K562 (cell line): Measurements from ENCODE around the gene THAP4. TPM values are rescaled to one million over a fixed set of nuclear protein-coding genes. Genes with fewer than 3 reads are reported as not detected.

ENCODE experiments used
- ATAC-seq: fragments of 200-7000 bp; cut with Tn5 transposase; 3 replicates; pipeline ENCODE4 v1.9.1; 2020; ENCODE audit warnings: moderate library complexity
- BruUV-seq: library from RNA; stranded (reverse); fragments of 400-500 nt; replicated peaks from 2 replicates; lab custom pipeline; 2021; lab: Mats Ljungman, UMichigan
- CTCF ChIA-PET: fragments of 300-600 bp; formaldehyde crosslinking; extraction: SDS; loops from one replicate; lab custom pipeline; 2021; ENCODE audit warnings: low intra/inter-chr PET ratio; lab: Yijun Ruan, JAX
- POLR2A ChIA-PET: fragments of 300-600, 350-650 bp; sonication (Branson Sonifier 250); formaldehyde crosslinking; extraction: SDS; loops from one replicate; lab custom pipeline; 2021; ENCODE audit warnings: antibody characterized with exemption, inconsistent platforms; lab: Yijun Ruan, JAX
- DNase-seq, 4 experiments: peaks; one replicate each; pipeline versions ENCODE4 v3.0.0 to v3.0.0-alpha.2; 2011 to 2018; ENCODE audit warnings: low spot score in 3 of 4, mixed read lengths in 3 of 4; ENCODE audit errors: extremely low read depth in 1 of 4
- FAIRE-seq: peaks from 2 replicates; lab custom pipeline; 2011; peaks lifted over from hg19 to GRCh38; lab: Jason Lieb, UNC
- H2AFZ ChIP-seq: 2 replicates; pipeline ENCODE4 v1.6.0; 2011; ENCODE audit warnings: low read depth, low read length, control low read depth, inconsistent platforms
- H3K27ac ChIP-seq: fragments of 200-600 bp; 3 replicates; pipeline ENCODE4 v1.8.0; 2011; ENCODE audit warnings: low read depth, mild to moderate bottlenecking, control low read depth, inconsistent platforms, low read length, moderate library complexity, mixed read lengths; ENCODE audit errors: extremely low read depth
- H3K27me3 ChIP-seq, 2 experiments: fragments of 300-600 bp in 1 of 2; 2 replicates in 1 of 2; 3 replicates in 1 of 2; pipeline versions ENCODE4 v1.6.0 to v1.8.0; 2011; ENCODE audit warnings: inconsistent platforms in 2 of 2, low read length in 2 of 2, mild to moderate bottlenecking in 1 of 2, mixed read lengths in 1 of 2, moderate library complexity in 1 of 2; ENCODE audit not compliant: control insufficient read depth in 2 of 2, insufficient read depth in 2 of 2
- H3K36me3 ChIP-seq: fragments of 300-600 bp; 3 replicates; pipeline ENCODE4 v1.8.0; 2011; ENCODE audit warnings: mild to moderate bottlenecking, low read length, inconsistent platforms; ENCODE audit not compliant: control insufficient read depth, insufficient read depth
- H3K4me1 ChIP-seq, 2 experiments: fragments of 200-600 bp in 1 of 2; replicated peaks in 1 of 2; 2 replicates in 1 of 2; 3 replicates in 1 of 2; pipeline versions ENCODE4 v1.5.1 to v1.8.0; 2011; ENCODE audit warnings: inconsistent platforms in 2 of 2, low read length in 2 of 2, mild to moderate bottlenecking in 1 of 2, mixed read lengths in 1 of 2, moderate library complexity in 1 of 2; ENCODE audit not compliant: control insufficient read depth in 2 of 2, insufficient read depth in 2 of 2
- H3K4me2 ChIP-seq: 2 replicates; pipeline ENCODE4 v1.6.1; 2011; ENCODE audit warnings: low read length, control low read depth, inconsistent platforms, mixed read lengths; ENCODE audit not compliant: insufficient read depth
- H3K4me3 ChIP-seq: fragments of 200-600 bp; sonication (generic), shearing (Covaris generic); 2 replicates; pipeline ENCODE4 v1.5.1; 2016; ENCODE audit warnings: control low read depth, inconsistent platforms
- H3K79me2 ChIP-seq: fragments of 200-600 bp; 3 replicates; pipeline ENCODE4 v1.8.0; 2011; ENCODE audit warnings: low read length, inconsistent platforms; ENCODE audit not compliant: control insufficient read depth, insufficient read depth
- H3K9ac ChIP-seq, 2 experiments: 2 replicates each; pipeline versions ENCODE4 v1.6.0 to v1.6.1; 2011; ENCODE audit warnings: low read depth in 2 of 2, low read length in 2 of 2, control low read depth in 1 of 2, inconsistent platforms in 1 of 2, mild to moderate bottlenecking in 1 of 2, mixed read lengths in 1 of 2; ENCODE audit not compliant: insufficient read depth in 1 of 2
- H3K9me1 ChIP-seq: one replicate; pipeline ENCODE4 v1.6.0; 2011; ENCODE audit warnings: inconsistent platforms, mild to moderate bottlenecking, low read length, moderate library complexity; ENCODE audit not compliant: control insufficient read depth, insufficient read depth
- H3K9me3 ChIP-seq: replicated peaks from 2 replicates; pipeline ENCODE4 v1.5.1; 2011; ENCODE audit warnings: low read depth, low read length, inconsistent platforms; ENCODE audit not compliant: control insufficient read depth, insufficient read depth
- H4K20me1 ChIP-seq: replicated peaks from 2 replicates; pipeline ENCODE4 v1.6.1; 2011; ENCODE audit warnings: low read length, inconsistent platforms, mixed read lengths; ENCODE audit not compliant: control insufficient read depth, insufficient read depth
- ADNP ChIP-seq: fragments of 200-800 bp; sonication (Bioruptor generic); IDR thresholded peaks from 2 replicates; pipeline ENCODE4 v1.6.1; 2016; ENCODE audit warnings: missing genetic modification characterization, missing compliant biosample characterization
- CREB1 ChIP-seq, 2 experiments: sonication (generic) in 1 of 2; formaldehyde crosslinking in 1 of 2; IDR thresholded peaks; 2 replicates each; pipeline versions ENCODE4 v1.6.1 to v1.8.0; 2012 to 2022; ENCODE audit warnings: inconsistent platforms in 1 of 2, mild to moderate bottlenecking in 1 of 2, missing genetic modification reagents in 1 of 2, moderate library complexity in 1 of 2
- EP300 ChIP-seq: IDR thresholded peaks from 2 replicates; pipeline ENCODE4 v1.6.1; 2012; ENCODE audit warnings: low read length, improper control_type of control experiment
- FIP1L1 ChIP-seq: fragments of 200-400 bp; formaldehyde crosslinking; IDR thresholded peaks from 2 replicates; pipeline ENCODE4 v1.6.1; 2018; ENCODE audit warnings: mild to moderate bottlenecking, low read depth, low read length; ENCODE audit not compliant: poor library complexity, severe bottlenecking
- MCM7 ChIP-seq, 2 experiments: fragments of 450-650 bp; IDR thresholded peaks; 2 replicates each; pipeline ENCODE4 v1.6.1; 2016 to 2018
- PATZ1 ChIP-seq: fragments of 250-450 bp; sonication (Bioruptor Pico); IDR thresholded peaks from 2 replicates; pipeline ENCODE4 v1.5.0; 2020; ENCODE audit warnings: mild to moderate bottlenecking, borderline replicate concordance
- PCBP1 ChIP-seq: fragments of 200-400 bp; formaldehyde crosslinking; IDR thresholded peaks from 2 replicates; pipeline ENCODE4 v1.6.1; 2018; ENCODE audit warnings: mild to moderate bottlenecking, low read depth, low read length; ENCODE audit not compliant: poor library complexity, severe bottlenecking
- PYGO2 ChIP-seq: fragments of 450-650 bp; IDR thresholded peaks from 2 replicates; pipeline ENCODE4 v1.6.1; 2016; ENCODE audit warnings: mild to moderate bottlenecking, missing genetic modification characterization, moderate library complexity, missing compliant biosample characterization
- SAP30 ChIP-seq: fragments of 200-600 bp; sonication (generic); IDR thresholded peaks from 2 replicates; pipeline ENCODE4 v1.6.1; 2012; ENCODE audit warnings: borderline replicate concordance, low read depth, mild to moderate bottlenecking, moderate library complexity, low read length, control low read depth, inconsistent platforms; ENCODE audit not compliant: insufficient read depth, poor library complexity, severe bottlenecking
- SMC3 ChIP-seq: conservative IDR thresholded peaks from 2 replicates; pipeline ENCODE4 v1.6.1; 2011; ENCODE audit warnings: low read depth, low read length, improper control_type of control experiment; ENCODE audit not compliant: insufficient read depth
- SRSF7 ChIP-seq: fragments of 200-400 bp; formaldehyde crosslinking; optimal IDR thresholded peaks from 2 replicates; pipeline ENCODE3; 2017; ENCODE audit warnings: mild to moderate bottlenecking, low read depth, low read length
- XRCC3 ChIP-seq: fragments of 450-650 bp; IDR thresholded peaks from 2 replicates; pipeline ENCODE4 v1.6.1; 2017; ENCODE audit warnings: mild to moderate bottlenecking, moderate library complexity
- XRCC5 ChIP-seq: fragments of 200-400 bp; formaldehyde crosslinking; IDR thresholded peaks from 2 replicates; pipeline ENCODE4 v1.6.1; 2017; ENCODE audit warnings: low read depth, mild to moderate bottlenecking, low read length
- ZEB2 ChIP-seq: fragments of 450-650 bp; IDR thresholded peaks from 2 replicates; pipeline ENCODE4 v1.6.1; 2016
- ZNF134 ChIP-seq: fragments of 250-450 bp; sonication (Bioruptor Pico); conservative IDR thresholded peaks from 2 replicates; pipeline ENCODE4 v1.4.0; 2020
- ZNF586 ChIP-seq: fragments of 450-650 bp; formaldehyde crosslinking; conservative IDR thresholded peaks from 2 replicates; pipeline ENCODE4 v1.4.0; 2020; ENCODE audit warnings: mild to moderate bottlenecking, moderate library complexity
- ZNF707 ChIP-seq: fragments of 250-450 bp; sonication (Bioruptor Pico); conservative IDR thresholded peaks from 2 replicates; pipeline ENCODE4 v1.8.0; 2022; ENCODE audit warnings: inconsistent platforms, mild to moderate bottlenecking, moderate library complexity
- ZNF75A ChIP-seq: fragments of 450-650 bp; formaldehyde crosslinking; IDR thresholded peaks from 2 replicates; pipeline ENCODE4 v1.4.0; 2020; ENCODE audit warnings: mild to moderate bottlenecking
- WGBS: fragments of 100-300 bp; shearing (Covaris generic); methylation state at CpG from one replicate; pipeline ENCODE4 v1.1.6; 2016; ENCODE audit warnings: low coverage, mixed read lengths; ENCODE audit not compliant: insufficient coverage; ENCODE audit errors: missing lambda C conversion rate; 5-methylcytosine and 5-hydroxymethylcytosine counted together
- in situ Hi-C: fragments of 300-500 bp; cut with MboI; formaldehyde crosslinking; loops from 4 replicates; pipeline ENCODE4 v1.15.0; 2018; ENCODE audit warnings: inconsistent platforms, mixed read lengths
- intact Hi-C: fragments of 100-400 bp; cut with micrococcal nuclease; formaldehyde crosslinking; loops from 2 replicates; pipeline ENCODE4 v1.14.2; 2022
- polyA plus RNA-seq, 8 experiments: library from polyadenylated mRNA; depleted of rRNA in 4 of 8; stranded (reverse) in 5 of 8; unstranded in 3 of 8; fragments of >200 nt; fragmentation: Nextera tagmentation in 2 of 8; fragmentation: Illumina TruSeq in 1 of 8; extraction: Ambion mirVana in 2 of 8; extraction: Trizol in 1 of 8; gene quantifications; 2 replicates each; pipeline versions ENCODE4 v1.2.1 to v1.2.3, GENCODE V29; 2011 to 2014; ENCODE audit warnings: inconsistent platforms in 1 of 8, missing spikeins in 1 of 8
- total RNA-seq, 7 experiments: library from RNA; depleted of rRNA in 6 of 7; stranded (reverse); fragments of >200 nt in 6 of 7; fragmentation: Illumina TruSeq in 2 of 7; extraction: Trizol in 2 of 7; gene quantifications; 2 replicates each; pipeline versions ENCODE4 v1.2.1 to v1.2.3, GENCODE V29; 2011 to 2021; ENCODE audit warnings: low replicate concordance in 1 of 7
- TF ChIP-seq, protein P1 (sequence below): fragments of 450-650 bp; formaldehyde crosslinking; IDR thresholded peaks from 2 replicates; pipeline ENCODE4 v1.4.0; 2022; ENCODE audit warnings: missing genetic modification characterization
- TF ChIP-seq, protein P2 (sequence below): sonication (generic); formaldehyde crosslinking; IDR thresholded peaks from 2 replicates; pipeline ENCODE4 v1.8.0; 2022; ENCODE audit warnings: mild to moderate bottlenecking, missing genetic modification reagents

The THAP4 gene
- total and polyA plus RNA-seq, 9 of the 15 experiments (the other 6 are each of a cell fraction or from before 2014, with no cell fraction given), result 8.6 to 60.9 (median 43.9) TPM

DNA sequence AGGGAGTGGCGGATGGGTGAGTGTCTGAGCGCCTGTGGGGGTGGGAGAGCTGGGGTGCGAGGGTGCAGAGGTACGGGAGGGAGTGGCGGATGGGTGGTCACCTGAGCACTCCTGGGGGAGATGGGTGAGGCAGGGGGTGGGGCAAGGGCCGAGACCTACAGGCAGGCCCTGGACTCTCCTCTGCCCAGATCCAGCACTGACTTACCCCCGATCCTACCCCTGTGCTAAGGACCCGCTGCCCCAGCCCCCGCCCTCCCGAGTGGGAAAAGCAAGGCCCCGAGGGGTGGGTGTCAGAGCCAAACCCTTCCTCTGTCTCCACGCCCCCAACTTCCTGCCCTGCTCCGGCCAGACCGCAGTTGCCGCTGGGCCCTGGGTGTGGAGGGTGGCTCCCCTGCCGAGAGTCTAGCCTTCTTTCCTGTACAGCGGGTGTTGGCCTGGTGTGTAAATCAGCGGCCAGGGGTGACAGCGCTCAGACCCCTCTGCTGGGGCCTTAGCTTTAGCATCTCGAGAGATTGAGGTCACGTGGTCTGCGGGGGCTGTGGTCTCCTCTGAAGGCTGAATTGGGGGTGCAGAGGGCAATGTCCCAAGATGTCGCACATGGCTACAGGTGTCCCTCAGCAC lies 65.9 kb downstream of the THAP4 start:
- no peak for ATAC-seq
- TF ChIP-seq ZNF134 (CRISPR knock-in tag) (no peak), ZNF586 (CRISPR knock-in tag) (no peak), ZEB2 (no peak), EP300 (no peak), PATZ1 (CRISPR knock-in tag) (no peak), MCM7 (IDR thresholded peaks at IDR 0.05) (no peak), ZNF75A (CRISPR knock-in tag) (no peak), PCBP1 (no peak), PYGO2 (no peak), SAP30 (no peak), ADNP (no peak), FIP1L1 (no peak), XRCC5 (no peak), XRCC3 (no peak), SMC3 (no peak), CREB1 (IDR thresholded peaks at IDR 0.05) (no peak), CREB1 (CRISPR knock-in tag; IDR thresholded peaks at IDR 0.05) (no peak), ZNF707 (CRISPR knock-in tag) (no peak), SRSF7 (no peak)
- TF ChIP-seq, protein P1, sequence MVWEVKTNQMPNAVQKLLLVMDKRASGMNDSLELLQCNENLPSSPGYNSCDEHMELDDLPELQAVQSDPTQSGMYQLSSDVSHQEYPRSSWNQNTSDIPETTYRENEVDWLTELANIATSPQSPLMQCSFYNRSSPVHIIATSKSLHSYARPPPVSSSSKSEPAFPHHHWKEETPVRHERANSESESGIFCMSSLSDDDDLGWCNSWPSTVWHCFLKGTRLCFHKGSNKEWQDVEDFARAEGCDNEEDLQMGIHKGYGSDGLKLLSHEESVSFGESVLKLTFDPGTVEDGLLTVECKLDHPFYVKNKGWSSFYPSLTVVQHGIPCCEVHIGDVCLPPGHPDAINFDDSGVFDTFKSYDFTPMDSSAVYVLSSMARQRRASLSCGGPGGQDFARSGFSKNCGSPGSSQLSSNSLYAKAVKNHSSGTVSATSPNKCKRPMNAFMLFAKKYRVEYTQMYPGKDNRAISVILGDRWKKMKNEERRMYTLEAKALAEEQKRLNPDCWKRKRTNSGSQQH, result no peak
- TF ChIP-seq, protein P2, sequence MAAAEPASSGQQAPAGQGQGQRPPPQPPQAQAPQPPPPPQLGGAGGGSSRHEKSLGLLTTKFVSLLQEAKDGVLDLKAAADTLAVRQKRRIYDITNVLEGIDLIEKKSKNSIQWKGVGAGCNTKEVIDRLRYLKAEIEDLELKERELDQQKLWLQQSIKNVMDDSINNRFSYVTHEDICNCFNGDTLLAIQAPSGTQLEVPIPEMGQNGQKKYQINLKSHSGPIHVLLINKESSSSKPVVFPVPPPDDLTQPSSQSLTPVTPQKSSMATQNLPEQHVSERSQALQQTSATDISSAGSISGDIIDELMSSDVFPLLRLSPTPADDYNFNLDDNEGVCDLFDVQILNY, result no peak
- no peak overlapping the region for H3K4me2 ChIP-seq
- no peaks in the 10 kb centered on the region for H3K79me2 ChIP-seq
- WGBS, result 80% methylated on average over 3 of the region's 23 CpGs
- BruUV-seq, result no TSS peak
- H2AFZ ChIP-seq, result no peak overlapping the region
- POLR2A ChIA-PET, result interaction anchor here (0.6 kb wide), 1 partner anchor 256 kb away, joined by 3 read pairs; no protein-coding TSS in a partner anchor
- no peaks in the 10 kb centered on the region for H3K27me3 ChIP-seq
- no peak overlapping the region for H3K9ac ChIP-seq
- no peaks in the 10 kb centered on the region for H4K20me1 ChIP-seq
- DNase-seq, result no peak
- H3K4me1 ChIP-seq, result peaks cover 0 to 14% of the 10 kb centered on the region in 2 experiments; a peak in 2 of 5 replicates
- H3K27ac ChIP-seq, result no peak overlapping the region
- intact Hi-C loops, result no loop called here
- FAIRE-seq, result no peak
- H3K4me3 ChIP-seq, result no peak overlapping the region
- H3K9me3 ChIP-seq, result no peaks in the 10 kb centered on the region
- H3K36me3 ChIP-seq, result no peaks in the 10 kb centered on the region
- in situ Hi-C loops, result no loop called here
- CTCF ChIA-PET, result no interaction called here
- H3K9me1 ChIP-seq, result no peaks in the 10 kb centered on the region
